NT2/D1 (cell line): ENCODE data around the gene ENC1.

Experiments used
- DNase-seq: peaks from one replicate; pipeline ENCODE4 v3.0.0-alpha.2; 2011; ENCODE audit warnings: low read depth, low spot score
- H3K27me3 ChIP-seq: 2 replicates; pipeline ENCODE4 v1.6.0; 2011; ENCODE audit warnings: mild to moderate bottlenecking; ENCODE audit not compliant: insufficient read length, insufficient read depth
- H3K36me3 ChIP-seq: 2 replicates; pipeline ENCODE4 v1.6.1; 2011; ENCODE audit warnings: mild to moderate bottlenecking, low read length, mixed read lengths; ENCODE audit not compliant: insufficient read depth, insufficient read length
- H3K4me1 ChIP-seq: 2 replicates; pipeline ENCODE4 v1.5.1; 2011; ENCODE audit not compliant: insufficient read depth, insufficient read length
- H3K4me3 ChIP-seq: 2 replicates; pipeline ENCODE4 v1.5.1; 2011; ENCODE audit warnings: low read depth; ENCODE audit not compliant: insufficient read length
- H3K9ac ChIP-seq: 2 replicates; pipeline ENCODE4 v1.6.0; 2011; ENCODE audit warnings: low read depth; ENCODE audit not compliant: insufficient read length
- H3K9me3 ChIP-seq: 2 replicates; pipeline ENCODE4 v1.5.1; 2011; ENCODE audit warnings: mild to moderate bottlenecking, low read length; ENCODE audit not compliant: insufficient read depth
- SUZ12 ChIP-seq: IDR thresholded peaks from 2 replicates; pipeline ENCODE4 v1.6.1; 2011; ENCODE audit not compliant: insufficient read length, insufficient read depth; ENCODE audit errors: extremely low read depth
- YY1 ChIP-seq: IDR thresholded peaks from 2 replicates; pipeline ENCODE4 v1.6.1; 2011; ENCODE audit not compliant: insufficient read length, insufficient read depth
- ZNF274 ChIP-seq: IDR thresholded peaks from 2 replicates; pipeline ENCODE4 v1.6.1; 2011; ENCODE audit warnings: mild to moderate bottlenecking, low read depth, low read length

The ENC1 gene

DNA sequence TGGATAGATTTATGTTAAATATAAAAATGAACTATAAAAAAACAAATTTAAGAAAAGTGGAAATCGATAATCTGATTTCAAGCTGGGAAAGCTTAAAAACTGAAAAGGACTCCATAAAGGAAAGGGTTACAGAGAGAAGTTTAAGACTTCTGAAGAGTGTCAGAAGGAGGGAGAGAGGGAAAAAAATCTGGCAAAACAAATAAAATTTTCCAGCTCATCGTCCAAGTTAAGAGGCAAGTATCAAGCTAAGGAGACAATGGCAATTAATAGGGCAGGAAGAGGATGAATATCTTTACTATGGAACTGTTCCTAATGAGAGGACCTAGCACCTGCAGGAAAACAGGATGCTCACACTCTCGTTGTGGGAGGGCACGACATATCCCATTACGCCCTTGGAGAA is 24.0 kb upstream of the ENC1 start:
- TF ChIP-seq ZNF274, result no peak
- TF ChIP-seq SUZ12, result no peak
- TF ChIP-seq YY1, result no peak
- Histone ChIP-seq H3K36me3 (no peaks in the 10 kb centered on the region), H3K9ac (no peak overlapping the region), H3K4me1 (no peaks in the 10 kb centered on the region), H3K9me3 (peaks cover 1% of the 10 kb centered on the region; the same call in 1 of the 2 replicates), H3K4me3 (no peak overlapping the region), H3K27me3 (no peaks in the 10 kb centered on the region)
- no peak for DNase-seq

DNA sequence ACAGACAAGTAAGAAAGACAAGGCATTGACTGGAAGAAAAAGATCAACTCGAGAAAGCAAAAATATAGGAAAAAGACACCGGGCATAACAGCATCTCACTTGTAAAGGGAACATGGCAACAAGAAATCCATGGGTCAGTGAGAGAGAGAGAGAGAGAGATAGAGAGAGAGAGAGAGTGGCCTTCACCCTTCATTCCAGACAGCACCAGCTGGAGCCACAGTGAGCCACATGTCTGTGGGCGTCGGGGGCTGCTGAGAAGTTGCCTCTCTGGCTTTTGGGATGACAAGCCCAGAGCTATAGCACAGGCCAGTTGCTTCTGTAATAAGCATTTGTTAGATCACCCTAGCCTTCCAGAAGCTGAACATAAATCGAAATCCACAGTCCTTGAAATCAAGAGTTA is 20.3 kb upstream of the ENC1 start:
- no peaks in the 10 kb centered on the region for H3K36me3 ChIP-seq
- no peak overlapping the region for H3K9ac ChIP-seq
- H3K4me1 ChIP-seq, result no peaks in the 10 kb centered on the region
- TF ChIP-seq YY1 (no peak), ZNF274 (no peak), SUZ12 (no peak)
- H3K9me3 ChIP-seq, result peaks cover 15% of the 10 kb centered on the region; the same call in 1 of the 2 replicates
- no peak for DNase-seq
- H3K27me3 ChIP-seq, result no peaks in the 10 kb centered on the region
- no peak overlapping the region for H3K4me3 ChIP-seq

DNA sequence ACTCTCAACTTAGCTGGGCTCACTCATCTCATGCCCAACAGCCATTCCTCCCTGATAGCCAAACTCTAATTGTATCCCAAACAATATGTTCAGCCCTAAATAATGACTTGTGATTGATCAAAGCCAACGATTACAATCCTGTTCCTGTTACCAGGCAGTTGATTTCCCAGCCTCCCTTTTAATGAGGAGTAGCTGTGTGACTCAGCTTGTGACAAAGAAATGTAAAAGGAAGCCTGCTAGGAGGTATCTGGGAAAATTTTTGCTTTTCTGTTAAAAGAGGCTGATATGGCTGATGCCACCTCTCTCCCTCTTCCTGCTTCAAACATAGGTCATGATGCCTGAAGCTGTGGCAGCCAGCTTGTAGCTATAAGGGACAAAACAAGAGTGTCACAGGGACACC is 19.6 kb upstream of the ENC1 start:
- TF ChIP-seq YY1 (no peak), ZNF274 (no peak), SUZ12 (no peak)
- Histone ChIP-seq H3K27me3 (no peaks in the 10 kb centered on the region), H3K36me3 (no peaks in the 10 kb centered on the region), H3K4me1 (no peaks in the 10 kb centered on the region), H3K9ac (no peak overlapping the region), H3K4me3 (no peak overlapping the region), H3K9me3 (peaks cover 15% of the 10 kb centered on the region; the same call in 1 of the 2 replicates)
- DNase-seq, result no peak

DNA sequence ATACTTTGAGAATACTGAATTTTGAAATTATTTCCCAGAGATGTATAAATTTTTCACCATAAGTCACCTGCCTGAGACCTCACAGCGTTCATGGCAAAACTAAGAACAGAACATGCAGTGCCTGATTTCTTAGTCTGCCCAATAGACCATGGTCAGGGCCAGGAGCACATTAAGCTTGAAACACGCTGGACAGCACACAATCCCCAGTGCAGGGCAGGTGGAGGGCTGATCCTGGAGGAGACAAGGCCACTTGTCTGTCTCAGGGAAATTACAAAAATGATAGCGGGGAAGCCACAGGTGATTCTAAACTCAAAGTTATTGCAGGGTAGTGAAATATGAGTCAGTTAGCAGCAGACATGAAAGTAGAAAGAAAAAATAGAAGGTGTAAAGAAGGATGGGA is 18.6 kb upstream of the ENC1 start:
- Histone ChIP-seq H3K9me3 (peaks cover 15% of the 10 kb centered on the region; the same call in 1 of the 2 replicates), H3K27me3 (no peaks in the 10 kb centered on the region), H3K36me3 (no peaks in the 10 kb centered on the region), H3K9ac (no peak overlapping the region), H3K4me3 (no peak overlapping the region), H3K4me1 (no peaks in the 10 kb centered on the region)
- TF ChIP-seq ZNF274 (no peak), SUZ12 (no peak), YY1 (no peak)
- no peak for DNase-seq

DNA sequence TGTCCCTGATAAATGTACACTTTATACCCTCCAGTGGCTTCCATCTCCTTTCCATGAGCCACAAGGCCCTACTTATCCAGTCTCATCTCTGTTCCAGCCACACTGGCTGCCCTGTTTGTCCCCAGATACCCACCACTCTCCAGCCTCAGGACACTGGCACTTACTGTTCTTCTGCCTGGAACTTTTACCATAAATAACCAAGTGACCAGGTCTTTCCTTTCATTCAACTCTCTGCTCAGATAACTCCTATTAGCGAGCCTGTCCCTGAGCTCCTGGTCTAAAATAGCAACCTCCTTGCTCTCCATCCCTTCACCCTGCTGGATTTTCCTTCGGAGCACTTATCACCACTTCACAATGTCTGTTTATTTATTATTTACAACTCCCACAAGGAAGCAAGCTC is 16.6 kb upstream of the ENC1 start:
- DNase-seq, result no peak
- Histone ChIP-seq H3K36me3 (no peaks in the 10 kb centered on the region), H3K27me3 (no peaks in the 10 kb centered on the region), H3K9me3 (peaks cover 15% of the 10 kb centered on the region; the same call in 1 of the 2 replicates), H3K9ac (no peak overlapping the region), H3K4me1 (no peaks in the 10 kb centered on the region), H3K4me3 (no peak overlapping the region)
- TF ChIP-seq YY1, result no peak
- no peak for TF ChIP-seq ZNF274
- TF ChIP-seq SUZ12, result no peak

DNA sequence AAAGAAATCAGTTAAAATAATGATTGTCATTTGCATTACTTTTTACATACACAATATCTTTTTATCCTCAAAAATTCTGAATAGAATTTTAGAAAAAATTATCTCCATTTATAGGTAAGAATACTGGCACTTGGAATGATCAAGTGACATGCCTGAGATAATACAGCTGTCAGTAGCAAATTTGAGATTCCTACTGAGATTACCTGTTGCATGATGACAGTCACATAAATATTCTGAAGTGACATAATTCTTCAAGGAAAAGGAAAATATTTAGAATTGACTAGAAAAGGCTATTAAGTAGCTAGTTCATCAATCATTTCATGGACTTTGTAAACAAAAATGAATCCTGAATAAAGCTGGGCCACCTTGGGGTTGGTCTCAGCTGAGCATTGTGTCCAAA is 15.2 kb upstream of the ENC1 start:
- peaks cover 15% of the 10 kb centered on the region; the same call in 1 of the 2 replicates for H3K9me3 ChIP-seq
- H3K4me1 ChIP-seq, result no peaks in the 10 kb centered on the region
- no peaks in the 10 kb centered on the region for H3K27me3 ChIP-seq
- no peak for DNase-seq
- H3K36me3 ChIP-seq, result no peaks in the 10 kb centered on the region
- no peak overlapping the region for H3K9ac ChIP-seq
- no peak overlapping the region for H3K4me3 ChIP-seq
- TF ChIP-seq SUZ12 (no peak), YY1 (no peak), ZNF274 (no peak)

DNA sequence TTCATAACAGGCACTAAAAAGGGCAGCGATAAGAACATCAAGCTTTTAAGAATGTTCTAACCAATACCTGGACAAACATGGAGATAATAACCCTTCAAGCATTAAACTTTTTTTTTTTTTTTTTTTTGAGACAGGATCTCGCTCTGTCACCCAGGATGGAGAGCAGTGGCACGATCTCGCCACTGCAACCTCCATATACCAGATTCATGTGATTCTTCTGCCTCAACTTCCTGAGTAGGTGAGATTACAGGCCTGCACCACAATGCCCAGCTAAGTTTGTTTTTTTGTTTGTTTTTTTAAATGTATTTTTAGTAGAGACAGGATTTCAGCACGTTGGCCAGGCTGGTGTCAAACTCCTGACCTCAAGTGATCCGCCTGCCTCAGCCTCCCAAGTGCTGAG is 14.7 kb upstream of the ENC1 start:
- DNase-seq, result no peak
- peaks cover 15% of the 10 kb centered on the region; the same call in 1 of the 2 replicates for H3K9me3 ChIP-seq
- no peaks in the 10 kb centered on the region for H3K36me3 ChIP-seq
- TF ChIP-seq ZNF274, result no peak
- no peak for TF ChIP-seq SUZ12
- TF ChIP-seq YY1, result no peak
- H3K27me3 ChIP-seq, result no peaks in the 10 kb centered on the region
- H3K9ac ChIP-seq, result no peak overlapping the region
- H3K4me3 ChIP-seq, result no peak overlapping the region
- H3K4me1 ChIP-seq, result no peaks in the 10 kb centered on the region

DNA sequence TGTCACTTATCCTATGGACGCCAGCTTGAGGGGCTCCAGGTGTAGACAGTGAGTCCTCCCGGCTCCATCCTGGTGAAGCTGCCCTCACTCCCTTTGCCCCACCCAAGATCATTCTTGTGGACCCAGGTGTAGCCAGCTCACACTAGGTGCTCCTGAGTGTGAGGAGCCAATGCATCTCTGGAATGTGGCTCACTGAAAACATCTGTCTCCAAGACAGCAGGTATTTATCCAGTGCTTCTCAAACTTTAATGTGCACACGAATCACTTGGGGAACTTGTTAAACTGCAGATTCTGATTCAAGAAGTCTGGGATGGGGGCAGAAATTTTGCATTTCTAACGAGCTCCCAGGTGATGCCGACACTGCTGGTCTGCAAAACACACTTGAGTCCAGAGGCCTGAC is 13.5 kb upstream of the ENC1 start:
- no peaks in the 10 kb centered on the region for H3K36me3 ChIP-seq
- H3K9ac ChIP-seq, result no peak overlapping the region
- H3K4me1 ChIP-seq, result no peaks in the 10 kb centered on the region
- H3K27me3 ChIP-seq, result no peaks in the 10 kb centered on the region
- peaks cover 13% of the 10 kb centered on the region; the same call in 1 of the 2 replicates for H3K9me3 ChIP-seq
- no peak for DNase-seq
- H3K4me3 ChIP-seq, result no peak overlapping the region
- TF ChIP-seq YY1 (no peak), SUZ12 (no peak), ZNF274 (no peak)
